HG03045 (cell line): ENCODE data around the gene RMP24.

Source experiments
- ATAC-seq: cut with Tn5 transposase; IDR thresholded peaks from one replicate; pipeline ENCODE4 v1.9.1; 2021; ENCODE audit warnings: mild to moderate bottlenecking, moderate library complexity; ENCODE audit not compliant: unreplicated experiment

The RMP24 gene

GRCh38 chr18:35972197-35973000 lies at the start of gene RMP24:
TSS of gene RMP24 (plus strand) at chr18:35972679.
- peak; percentile 92 for ATAC-seq

GRCh38 chr18:35923939-35924684 lies 48.4 kb upstream of the RMP24 start:
- ATAC-seq = no peak

GRCh38 chr18:35926884-35927283 lies 45.6 kb upstream of the RMP24 start:
- no peak for ATAC-seq

- ATAC-seq = no peak
These were observed 45.0 kb upstream of the RMP24 start for GRCh38 chr18:35927430-35927829.

- no peak for ATAC-seq
These were observed 38.5 kb upstream of the RMP24 start for GRCh38 chr18:35933982-35934381.

- no peak for ATAC-seq
These were observed 37.6 kb upstream of the RMP24 start for GRCh38 chr18:35934891-35935290.

- no peak for ATAC-seq
These were observed 36.7 kb upstream of the RMP24 start for GRCh38 chr18:35935805-35936204.

GRCh38 chr18:35936951-35937350 lies 35.5 kb upstream of the RMP24 start:
- no peak for ATAC-seq

GRCh38 chr18:35938158-35938557 lies 34.3 kb upstream of the RMP24 start:
- no peak for ATAC-seq

GRCh38 chr18:35938562-35938961 lies 33.9 kb upstream of the RMP24 start:
- ATAC-seq = no peak

GRCh38 chr18:35939138-35939537 lies 33.3 kb upstream of the RMP24 start:
- no peak for ATAC-seq

GRCh38 chr18:35941299-35941698 lies 31.2 kb upstream of the RMP24 start:
- no peak for ATAC-seq

GRCh38 chr18:35942133-35942532 lies 30.3 kb upstream of the RMP24 start:
- ATAC-seq = no peak

GRCh38 chr18:35942661-35943060 lies 29.8 kb upstream of the RMP24 start:
- no peak for ATAC-seq

- ATAC-seq = no peak
These were observed 24.4 kb upstream of the RMP24 start for GRCh38 chr18:35948080-35948479.

GRCh38 chr18:35949090-35949489 lies 23.4 kb upstream of the RMP24 start:
- ATAC-seq = no peak

- ATAC-seq = no peak
These were observed 22.4 kb upstream of the RMP24 start for GRCh38 chr18:35949903-35950627.

GRCh38 chr18:35950628-35950982 lies 21.9 kb upstream of the RMP24 start:
- no peak for ATAC-seq

GRCh38 chr18:35953688-35954087 lies 18.8 kb upstream of the RMP24 start:
- ATAC-seq = no peak

GRCh38 chr18:35956226-35956625 lies 16.3 kb upstream of the RMP24 start:
- ATAC-seq = no peak

- no peak for ATAC-seq
These were observed 10.2 kb upstream of the RMP24 start for GRCh38 chr18:35962320-35962719.

- no peak for ATAC-seq
These were observed 8.2 kb upstream of the RMP24 start for GRCh38 chr18:35964319-35964718.
